Skin of body (tissue), 2 donors: Measurements from ENCODE around the gene ASAP2. TPM values are rescaled to one million over a fixed set of nuclear protein-coding genes. Genes with fewer than 3 reads are reported as not detected.

Experiments used
- DNase-seq: peaks from one replicate; lab custom pipeline; 2025; lab: John Stamatoyannopoulos, UW
- total RNA-seq: library from RNA; depleted of rRNA; stranded (reverse); fragments of >200 nt; gene quantifications from one replicate; pipeline ENCODE4 v1.2.3, GENCODE V29; 2014

ASAP2 gene
- total RNA-seq, 1 donor from 2014 or later = 19.0 TPM

- no peak for DNase-seq
Observed at GRCh38 chr2:9273486-9274130, 67.0 kb downstream of the ASAP2 start.

GRCh38 chr2:9274701-9275343 lies 68.2 kb downstream of the ASAP2 start:
- no peak for DNase-seq

- no peak for DNase-seq
Observed at GRCh38 chr2:9275399-9275798, 68.8 kb downstream of the ASAP2 start.

GRCh38 chr2:9276074-9276473 lies 69.5 kb downstream of the ASAP2 start:
- DNase-seq = no peak

GRCh38 chr2:9276901-9277451 lies 70.4 kb downstream of the ASAP2 start:
- no peak for DNase-seq

GRCh38 chr2:9278439-9278838 lies 71.8 kb downstream of the ASAP2 start:
- no peak for DNase-seq

- no peak for DNase-seq
Observed at GRCh38 chr2:9279426-9279825, 72.8 kb downstream of the ASAP2 start.

GRCh38 chr2:9280224-9280623 lies 73.6 kb downstream of the ASAP2 start:
- DNase-seq = no peak

GRCh38 chr2:9281145-9281544 lies 74.5 kb downstream of the ASAP2 start:
- DNase-seq = no peak

GRCh38 chr2:9282128-9283112 lies 75.8 kb downstream of the ASAP2 start:
- no peak for DNase-seq

- no peak for DNase-seq
Observed at GRCh38 chr2:9284521-9285297, 78.1 kb downstream of the ASAP2 start.

- no peak for DNase-seq
Observed at GRCh38 chr2:9285385-9285920, 78.8 kb downstream of the ASAP2 start.

- no peak for DNase-seq
Observed at GRCh38 chr2:9285921-9286320, 79.3 kb downstream of the ASAP2 start.

- no peak for DNase-seq
Observed at GRCh38 chr2:9286554-9287399, 80.2 kb downstream of the ASAP2 start.

- DNase-seq = no peak
Observed at GRCh38 chr2:9287400-9288045, 80.9 kb downstream of the ASAP2 start.

GRCh38 chr2:9288233-9288632 lies 81.6 kb downstream of the ASAP2 start:
- DNase-seq = no peak

- DNase-seq = no peak
Observed at GRCh38 chr2:9288681-9289338, 82.2 kb downstream of the ASAP2 start.

- DNase-seq = no peak
Observed at GRCh38 chr2:9291331-9291730, 84.7 kb downstream of the ASAP2 start.

- DNase-seq = no peak
Observed at GRCh38 chr2:9291866-9292265, 85.3 kb downstream of the ASAP2 start.
